Effector memory CD4-positive, alpha-beta T cell (primary cell): Measurements from ENCODE around the gene SYNPR.
"Not testable (repeated sequence)": the region's sequence is repeated elsewhere in the genome, so short reads cannot be mapped to it uniquely, and the experiment has no call there.

ENCODE experiments used
- DNase-seq, 3 donors: peaks; one replicate each; pipeline ENCODE4 v3.0.0-alpha.2; 2020
- H3K27ac ChIP-seq: 2 replicates; pipeline ENCODE4 v1.7.0; 2013; ENCODE audit warnings: mild to moderate bottlenecking, low read length, moderate library complexity; ENCODE audit not compliant: insufficient read depth, poor library complexity, severe bottlenecking
- H3K27me3 ChIP-seq: replicated peaks from 2 replicates; pipeline ENCODE4 v1.7.0; 2013; ENCODE audit warnings: mild to moderate bottlenecking, low read length; ENCODE audit not compliant: insufficient read depth, control insufficient read depth, poor library complexity, severe bottlenecking
- H3K36me3 ChIP-seq: 2 replicates; pipeline ENCODE4 v1.7.0; 2013; ENCODE audit warnings: mild to moderate bottlenecking, low read length, moderate library complexity; ENCODE audit not compliant: control insufficient read depth, insufficient read depth
- H3K4me1 ChIP-seq: 2 replicates; pipeline ENCODE4 v1.7.0; 2013; ENCODE audit warnings: low read length, mild to moderate bottlenecking; ENCODE audit not compliant: control insufficient read depth, insufficient read depth, poor library complexity, severe bottlenecking
- H3K4me3 ChIP-seq: 2 replicates; pipeline ENCODE4 v1.7.0; 2013; ENCODE audit warnings: low read length, low read depth, mild to moderate bottlenecking; ENCODE audit not compliant: insufficient read depth, poor library complexity, severe bottlenecking
- H3K9me3 ChIP-seq: 2 replicates; pipeline ENCODE4 v1.7.0; 2013; ENCODE audit warnings: mild to moderate bottlenecking, low read length, moderate library complexity; ENCODE audit not compliant: control insufficient read depth

Gene SYNPR

DNA sequence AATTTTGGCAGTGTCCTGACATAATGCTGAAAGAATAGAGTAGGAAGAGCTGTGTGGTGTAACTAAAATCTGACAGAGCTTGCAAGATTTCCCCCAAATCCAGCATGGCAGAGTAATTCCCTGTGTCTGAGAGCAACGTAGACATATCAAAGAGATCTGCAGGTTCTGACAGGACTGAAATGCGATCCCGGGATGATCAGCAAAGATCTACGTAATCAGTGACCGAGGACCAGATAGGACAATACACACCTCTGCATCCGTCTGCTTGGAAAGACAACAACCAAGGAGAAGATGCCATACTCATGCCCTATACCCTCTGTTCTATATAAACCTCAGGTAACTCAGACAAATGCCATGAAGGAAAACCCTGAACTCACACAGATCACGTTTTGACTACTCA is 26.6 kb upstream of the SYNPR start:
- Histone ChIP-seq H3K27me3 (no peaks in the 10 kb centered on the region), H3K36me3 (no peaks in the 10 kb centered on the region), H3K4me3 (no peak overlapping the region), H3K27ac (no peak overlapping the region), H3K4me1 (no peaks in the 10 kb centered on the region), H3K9me3 (no peaks in the 10 kb centered on the region)
- DNase-seq, result no peak

DNA sequence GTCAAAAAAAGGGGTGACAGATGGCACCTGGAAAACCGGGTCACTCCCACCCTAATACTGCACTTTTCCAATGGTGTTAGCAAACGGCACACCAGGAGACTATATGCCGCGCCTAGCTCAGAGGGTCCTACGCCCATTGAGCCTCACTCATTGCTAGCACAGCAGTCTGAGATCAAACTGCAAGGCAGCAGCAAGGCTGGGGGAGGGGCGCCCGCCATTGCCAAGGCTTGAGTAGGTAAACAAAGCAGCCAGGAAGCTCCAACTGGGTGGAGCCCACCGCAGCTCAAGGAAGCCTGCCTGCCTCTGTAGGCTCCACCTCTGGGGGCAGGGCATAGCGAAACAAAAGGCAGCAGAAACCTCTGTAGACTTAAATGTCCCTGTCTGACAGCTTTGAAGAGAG is 22.3 kb upstream of the SYNPR start:
- not testable (repeated sequence) for DNase-seq, H3K4me3 ChIP-seq, H3K4me1 ChIP-seq, H3K27ac ChIP-seq, H3K9me3 ChIP-seq, H3K36me3 ChIP-seq, H3K27me3 ChIP-seq

DNA sequence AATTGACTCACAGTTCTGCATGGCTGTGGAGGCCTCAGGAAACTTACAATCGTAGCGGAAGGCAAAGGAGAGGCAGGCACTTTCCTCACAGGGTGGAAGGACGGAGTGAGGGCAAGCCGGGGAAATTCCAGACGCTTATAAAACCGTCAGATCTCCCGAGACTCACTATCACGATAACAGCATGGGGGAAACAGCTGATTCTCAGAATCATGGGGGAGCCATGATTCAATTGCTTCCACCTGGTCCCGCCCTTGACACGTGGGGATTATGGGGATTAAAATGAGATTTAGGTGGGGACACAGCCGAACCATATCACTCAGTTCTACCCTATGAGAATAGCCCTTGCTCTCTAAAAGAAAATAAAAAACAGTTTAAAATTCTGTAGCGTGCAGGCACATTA is 13.4 kb upstream of the SYNPR start:
- H3K4me3 ChIP-seq, result no peak overlapping the region
- no peaks in the 10 kb centered on the region for H3K27me3 ChIP-seq
- no peaks in the 10 kb centered on the region for H3K9me3 ChIP-seq
- no peak overlapping the region for H3K27ac ChIP-seq
- H3K4me1 ChIP-seq, result no peaks in the 10 kb centered on the region
- no peak for DNase-seq
- no peaks in the 10 kb centered on the region for H3K36me3 ChIP-seq

DNA sequence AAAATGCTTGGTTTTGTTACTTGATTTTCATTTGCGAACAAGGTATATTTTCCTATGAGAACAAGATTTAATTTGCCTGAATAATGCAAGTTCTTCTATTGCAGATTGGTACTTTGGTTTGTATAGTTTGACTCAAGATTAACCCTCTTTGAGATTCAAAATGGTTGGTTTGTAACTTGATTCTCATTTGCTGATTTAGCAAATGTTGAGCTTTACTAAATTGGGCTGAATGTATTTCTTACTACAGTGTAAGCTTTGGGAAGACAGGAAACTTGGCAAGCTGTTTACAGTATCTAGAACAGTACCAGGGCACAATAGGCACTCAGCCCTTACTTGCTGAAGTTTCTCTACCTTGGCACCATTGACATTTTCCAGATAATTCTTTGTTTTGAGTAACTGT is 3.7 kb upstream of the SYNPR start:
- no peaks in the 10 kb centered on the region for H3K4me1 ChIP-seq
- no peak overlapping the region for H3K27ac ChIP-seq
- H3K27me3 ChIP-seq, result peaks cover 10% of the 10 kb centered on the region
- H3K36me3 ChIP-seq, result no peaks in the 10 kb centered on the region
- no peaks in the 10 kb centered on the region for H3K9me3 ChIP-seq
- no peak for DNase-seq
- H3K4me3 ChIP-seq, result no peak overlapping the region

DNA sequence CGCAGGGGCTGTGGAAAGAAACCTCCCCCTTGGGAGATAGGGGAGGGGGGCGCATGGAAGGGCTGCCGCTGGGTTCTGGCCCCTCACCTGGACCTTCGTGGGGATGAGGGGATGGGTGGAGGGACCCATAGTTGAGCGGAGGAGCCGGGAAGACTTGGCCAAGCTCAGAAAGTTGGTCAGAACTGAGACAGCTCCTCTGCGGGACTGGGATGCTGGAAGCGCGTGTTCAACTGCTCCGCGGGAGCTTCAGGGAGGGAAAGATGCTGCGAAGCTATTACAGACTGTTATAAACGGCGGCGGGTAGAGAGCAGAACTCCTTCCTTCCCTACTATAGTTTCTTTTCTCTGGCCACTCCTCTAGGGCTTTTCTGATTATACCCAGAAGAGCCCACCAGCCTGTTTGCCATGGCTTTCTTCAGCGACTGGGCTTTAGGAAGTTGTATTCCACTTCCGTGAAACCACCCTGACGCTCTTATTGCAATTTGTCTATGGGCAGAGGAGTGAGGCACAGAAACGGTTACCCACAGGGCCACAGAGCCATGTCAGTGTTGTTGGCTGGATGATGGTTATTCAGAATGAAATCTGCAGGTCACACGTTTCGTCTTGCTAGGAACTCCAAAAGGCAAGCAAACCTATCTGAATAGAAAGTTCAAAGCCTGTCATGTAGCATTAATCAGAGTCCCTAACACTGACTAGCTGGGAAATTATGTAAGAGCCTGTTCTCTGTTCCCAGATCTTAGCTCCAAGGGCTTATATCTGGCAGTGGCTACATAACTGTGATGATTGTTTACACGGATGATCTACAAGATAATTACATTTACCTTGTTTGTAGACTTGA is 1.1 kb downstream of the SYNPR start:
- Histone ChIP-seq H3K27ac (no peak overlapping the region), H3K4me3 (no peak overlapping the region), H3K27me3 (peaks cover 10% of the 10 kb centered on the region), H3K4me1 (no peaks in the 10 kb centered on the region), H3K36me3 (no peaks in the 10 kb centered on the region), H3K9me3 (no peaks in the 10 kb centered on the region)
- DNase-seq, result no peak

DNA sequence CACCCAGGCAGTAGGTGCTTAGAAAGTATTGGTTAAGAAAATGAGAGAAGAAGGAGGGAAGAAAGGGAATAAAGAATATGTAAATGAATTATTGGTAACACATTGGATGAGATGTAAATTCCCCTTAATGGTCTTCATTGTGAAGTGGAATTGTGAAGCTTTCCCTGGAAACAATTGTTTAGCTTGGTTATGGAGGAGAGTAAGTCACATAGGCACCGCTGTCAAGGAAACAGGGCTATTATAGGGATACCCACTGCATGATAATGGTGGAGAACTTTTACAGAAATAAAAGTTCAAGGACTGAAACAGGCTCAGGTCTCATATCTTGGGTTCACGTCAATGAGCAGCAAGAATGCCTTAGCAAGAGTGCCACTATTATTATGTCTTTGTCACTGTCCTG is 9.5 kb downstream of the SYNPR start:
- Histone ChIP-seq H3K27ac (no peak overlapping the region), H3K27me3 (no peaks in the 10 kb centered on the region), H3K9me3 (no peaks in the 10 kb centered on the region), H3K4me3 (no peak overlapping the region), H3K36me3 (no peaks in the 10 kb centered on the region), H3K4me1 (no peaks in the 10 kb centered on the region)
- DNase-seq, result no peak

DNA sequence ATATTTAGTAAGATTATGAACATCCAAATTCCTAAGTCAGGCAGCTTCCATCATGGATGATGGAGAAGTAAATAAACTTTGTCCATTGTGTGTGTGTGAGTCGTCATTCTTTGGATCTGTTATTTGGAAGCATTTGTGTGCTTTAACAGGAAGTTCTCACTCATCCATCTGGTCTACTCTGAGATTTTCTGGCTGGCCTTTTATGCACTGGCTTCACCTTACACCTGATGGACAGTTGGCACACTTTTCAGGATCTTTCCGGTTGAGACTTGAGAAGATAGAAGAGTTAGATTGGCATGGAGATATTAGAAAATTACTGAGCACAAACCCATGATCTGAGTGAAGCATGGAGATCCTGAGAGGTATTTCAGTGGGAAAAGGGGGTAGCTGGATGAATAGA is 12.6 kb downstream of the SYNPR start:
- Histone ChIP-seq H3K4me3 (no peak overlapping the region), H3K27ac (no peak overlapping the region), H3K27me3 (no peaks in the 10 kb centered on the region), H3K36me3 (no peaks in the 10 kb centered on the region), H3K4me1 (no peaks in the 10 kb centered on the region), H3K9me3 (no peaks in the 10 kb centered on the region)
- DNase-seq, result no peak

DNA sequence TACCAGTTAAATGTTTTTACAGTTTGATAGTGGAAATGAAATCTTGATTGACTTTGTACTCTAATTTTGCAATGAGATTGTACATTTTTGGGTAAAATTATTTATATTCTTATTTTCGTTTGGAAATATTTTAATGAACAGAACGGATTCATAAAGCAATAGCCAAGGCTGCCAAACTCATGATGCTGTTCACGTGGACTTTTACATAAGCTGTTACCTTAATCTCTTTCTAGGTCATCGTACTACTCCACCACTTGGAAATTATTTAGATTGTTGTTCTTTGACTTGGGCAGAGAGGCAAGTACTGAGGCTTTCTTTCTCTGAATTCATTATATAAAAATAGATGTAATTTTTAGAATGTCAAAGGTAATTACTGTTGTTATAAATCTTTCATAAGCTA is 16.2 kb downstream of the SYNPR start:
- H3K27me3 ChIP-seq, result no peaks in the 10 kb centered on the region
- H3K4me1 ChIP-seq, result no peaks in the 10 kb centered on the region
- no peak for DNase-seq
- H3K4me3 ChIP-seq, result no peak overlapping the region
- no peaks in the 10 kb centered on the region for H3K36me3 ChIP-seq
- no peaks in the 10 kb centered on the region for H3K9me3 ChIP-seq
- no peak overlapping the region for H3K27ac ChIP-seq

DNA sequence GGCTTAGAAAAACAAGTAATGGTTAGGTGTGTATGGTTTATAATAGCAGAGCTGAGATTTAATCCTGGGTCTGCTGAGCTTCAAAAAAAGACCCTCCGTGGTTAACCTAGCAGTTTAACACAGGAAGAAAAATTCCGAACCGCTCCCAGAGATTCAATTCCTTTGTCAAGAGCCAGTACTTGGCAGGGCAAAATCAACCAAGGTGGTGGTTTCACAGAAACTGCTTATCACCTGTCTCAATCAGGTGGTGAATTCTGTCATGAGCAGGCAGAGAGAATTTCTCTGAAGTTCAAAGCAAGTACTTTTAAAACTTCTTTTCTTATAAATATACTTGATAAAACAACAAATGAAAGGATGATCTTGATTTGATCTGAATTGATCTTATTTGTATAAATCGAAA is 17.2 kb downstream of the SYNPR start:
- Histone ChIP-seq H3K9me3 (no peaks in the 10 kb centered on the region), H3K27me3 (no peaks in the 10 kb centered on the region), H3K4me1 (no peaks in the 10 kb centered on the region), H3K4me3 (no peak overlapping the region), H3K27ac (no peak overlapping the region), H3K36me3 (no peaks in the 10 kb centered on the region)
- DNase-seq, result no peak

DNA sequence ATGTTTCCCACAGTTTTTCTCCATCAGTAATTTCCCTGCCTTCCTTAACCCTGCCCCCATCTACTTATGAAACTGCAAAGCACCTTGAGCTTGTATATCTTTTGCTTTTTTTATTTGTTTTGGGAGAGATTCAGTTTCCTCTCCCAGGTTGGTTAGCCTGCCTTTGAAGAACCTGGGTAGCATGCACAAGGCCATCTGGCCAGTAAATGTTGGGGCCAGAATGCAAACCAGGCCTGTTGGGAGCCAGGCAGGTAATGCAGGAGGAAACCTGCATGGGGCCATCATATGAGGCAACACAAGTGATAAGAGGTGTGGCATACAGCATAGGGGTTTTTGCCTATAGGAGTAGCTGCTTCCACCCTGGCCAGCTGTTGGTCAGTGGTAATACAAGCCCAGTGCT is 17.7 kb downstream of the SYNPR start:
- Histone ChIP-seq H3K27ac (no peak overlapping the region), H3K36me3 (no peaks in the 10 kb centered on the region), H3K27me3 (no peaks in the 10 kb centered on the region), H3K4me1 (no peaks in the 10 kb centered on the region), H3K9me3 (no peaks in the 10 kb centered on the region), H3K4me3 (no peak overlapping the region)
- DNase-seq, result no peak
